ENCODE data around the gene SLX4.

Gene SLX4

GRCh38 chr16:3532741-3533140 lies 78.7 kb downstream of the SLX4 start:
- no peak overlapping the region for H3K9ac ChIP-seq (ENCODE audit: low read depth, low read length)
- H3K36me3 ChIP-seq (ENCODE audit: insufficient read depth, low read length), result peaks cover 32% of the 10 kb centered on the region
- no peak overlapping the region for H3K4me3 ChIP-seq (ENCODE audit: low read length)
- H3K27me3 ChIP-seq (ENCODE audit: control insufficient read depth, insufficient read depth, low read length), result no peaks in the 10 kb centered on the region
- peaks cover 10% of the 10 kb centered on the region for H3K4me1 ChIP-seq (ENCODE audit: control insufficient read depth, insufficient read depth, low read length)
- no peaks in the 10 kb centered on the region for H3K9me3 ChIP-seq (replicated peaks; ENCODE audit: low read length)
- no peak overlapping the region for H3K4me2 ChIP-seq (ENCODE audit: low read length)

All from skeletal muscle satellite cell (primary cell).